Mucosa of descending colon (tissue), 3 donors: ENCODE data around the gene OLR1. TPM values are rescaled to one million over a fixed set of nuclear protein-coding genes. Genes with fewer than 3 reads are reported as not detected.

ENCODE experiments used
- ATAC-seq: fragments of 200-7000 bp; cut with Tn5 transposase; one replicate; pipeline ENCODE4 v1.9.1; 2020; ENCODE audit warnings: mild to moderate bottlenecking, moderate library complexity
- DNase-seq, 3 donors: peaks; one replicate each; pipeline ENCODE4 v3.0.0-alpha.2; 2020
- H3K36me3 ChIP-seq: fragments of 200-600 bp; one replicate; pipeline ENCODE4 v1.8.0; 2021; ENCODE audit warnings: low read depth, mild to moderate bottlenecking
- H3K4me1 ChIP-seq: fragments of 200-600 bp; one replicate; pipeline ENCODE4 v1.8.0; 2021; ENCODE audit warnings: low read depth, mild to moderate bottlenecking
- H3K4me3 ChIP-seq: fragments of 200-600 bp; one replicate; pipeline ENCODE4 v1.8.0; 2021; ENCODE audit warnings: mild to moderate bottlenecking
- H3K9me3 ChIP-seq: fragments of 200-600 bp; one replicate; pipeline ENCODE4 v1.8.0; 2021; ENCODE audit warnings: mild to moderate bottlenecking
- intact Hi-C, 2 donors: fragments of 100-400 bp; cut with DNase I in 1 of 2; cut with micrococcal nuclease in 1 of 2; formaldehyde crosslinking; loops; one replicate each; pipeline versions ENCODE4 v1.11.0 to v1.11.1; 2022; cut with DNase I, micrococcal nuclease
- total RNA-seq, 3 donors: library from RNA; stranded (reverse); fragmentation: NEBNext Ultra II Directional in 2 of 3; extraction: Animal tissue kit (Norgen Biotek cat#: 25700) in 2 of 3; gene quantifications; one replicate each; pipeline versions ENCODE4 v1.2.1 to v1.2.4, GENCODE V29; 2021 to 2023
- TF ChIP-seq, protein P1 (sequence below): fragments of 200-600 bp; IDR thresholded peaks from one replicate; pipeline ENCODE4 v1.8.0; 2022; ENCODE audit warnings: antibody characterized with exemption, mild to moderate bottlenecking
- donor health status: DM: no; HTN: no; CAD: no; lungs with moderate emphysema.
- donor health status: DM: no; HTN: no; CAD: no.
- donor health status: DM: no; HTN: yes; CAD: no.

Gene OLR1
- total RNA-seq, 3 donors from 2014 or later, result 0.63 TPM; not detected in 2

DNA sequence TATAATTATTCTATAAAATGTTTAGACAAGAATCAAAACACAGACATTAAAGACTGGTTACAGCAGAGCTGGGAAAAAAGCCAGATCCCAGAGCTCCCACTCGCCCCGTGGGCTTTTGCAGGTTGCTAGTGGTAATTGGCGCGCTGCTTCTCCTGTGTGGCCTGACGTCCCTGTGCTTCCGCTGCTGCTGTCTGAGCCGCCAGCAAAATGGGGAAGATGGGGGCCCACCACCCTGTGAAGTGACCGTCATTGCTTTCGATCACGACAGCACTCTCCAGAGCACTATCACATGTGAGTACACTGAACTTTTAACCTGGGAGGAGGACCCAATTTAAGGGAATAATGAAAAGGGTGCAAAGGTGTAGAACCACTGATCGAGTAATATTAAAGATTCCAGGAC is 14.4 kb upstream of the OLR1 start:
- peak; percentile 42 for ATAC-seq
- H3K36me3 ChIP-seq, result no peaks in the 10 kb centered on the region
- no peak overlapping the region for H3K4me3 ChIP-seq
- TF ChIP-seq, protein P1, sequence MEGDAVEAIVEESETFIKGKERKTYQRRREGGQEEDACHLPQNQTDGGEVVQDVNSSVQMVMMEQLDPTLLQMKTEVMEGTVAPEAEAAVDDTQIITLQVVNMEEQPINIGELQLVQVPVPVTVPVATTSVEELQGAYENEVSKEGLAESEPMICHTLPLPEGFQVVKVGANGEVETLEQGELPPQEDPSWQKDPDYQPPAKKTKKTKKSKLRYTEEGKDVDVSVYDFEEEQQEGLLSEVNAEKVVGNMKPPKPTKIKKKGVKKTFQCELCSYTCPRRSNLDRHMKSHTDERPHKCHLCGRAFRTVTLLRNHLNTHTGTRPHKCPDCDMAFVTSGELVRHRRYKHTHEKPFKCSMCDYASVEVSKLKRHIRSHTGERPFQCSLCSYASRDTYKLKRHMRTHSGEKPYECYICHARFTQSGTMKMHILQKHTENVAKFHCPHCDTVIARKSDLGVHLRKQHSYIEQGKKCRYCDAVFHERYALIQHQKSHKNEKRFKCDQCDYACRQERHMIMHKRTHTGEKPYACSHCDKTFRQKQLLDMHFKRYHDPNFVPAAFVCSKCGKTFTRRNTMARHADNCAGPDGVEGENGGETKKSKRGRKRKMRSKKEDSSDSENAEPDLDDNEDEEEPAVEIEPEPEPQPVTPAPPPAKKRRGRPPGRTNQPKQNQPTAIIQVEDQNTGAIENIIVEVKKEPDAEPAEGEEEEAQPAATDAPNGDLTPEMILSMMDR, result no peak
- DNase-seq, result peak in 2 of 3 donors; percentile 39 to 66
- intact Hi-C loops, result no loop called here
- H3K9me3 ChIP-seq, result no peaks in the 10 kb centered on the region
- H3K4me1 ChIP-seq, result peaks cover 2% of the 10 kb centered on the region

GRCh38 chr12:10184261-10184843 is 12.4 kb upstream of the OLR1 start:
- H3K36me3 ChIP-seq, result no peaks in the 10 kb centered on the region
- DNase-seq (no peak), ATAC-seq (peak; percentile 41)
- intact Hi-C loops, result no loop called here
- TF ChIP-seq, protein P1, result no peak
- peaks cover 2% of the 10 kb centered on the region for H3K4me1 ChIP-seq
- no peak overlapping the region for H3K4me3 ChIP-seq
- no peaks in the 10 kb centered on the region for H3K9me3 ChIP-seq

DNA sequence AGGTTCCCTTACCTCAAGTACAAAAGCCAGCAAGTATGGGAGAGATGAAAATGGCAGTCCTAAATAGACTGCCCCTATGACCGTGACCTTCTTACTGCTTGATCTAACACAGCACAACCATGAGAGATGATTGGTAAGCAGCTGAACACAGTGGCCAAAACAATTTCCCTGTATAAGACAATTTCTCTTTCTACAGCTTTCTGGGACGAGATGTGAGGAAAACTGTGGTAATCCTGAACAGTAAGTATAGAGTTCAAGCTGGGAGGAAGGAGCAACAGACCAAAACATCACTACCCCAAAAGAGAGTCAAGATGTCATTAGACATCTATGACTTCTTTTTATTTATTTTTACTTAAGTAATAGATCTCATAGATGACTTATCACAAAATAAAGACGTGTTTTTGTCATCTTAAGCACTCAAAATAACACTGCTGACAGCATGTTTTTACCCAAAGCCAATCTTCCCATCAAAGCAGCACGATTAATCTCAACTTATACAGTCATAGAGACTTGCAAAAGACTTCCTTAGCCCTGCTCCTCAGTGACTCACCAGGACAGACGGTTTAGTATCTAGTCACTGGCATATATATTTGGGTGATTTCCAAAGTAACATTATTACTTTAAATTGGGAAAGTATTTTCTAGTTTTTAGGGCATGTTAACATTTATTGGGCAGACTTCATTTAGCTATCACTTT is 10.6 kb upstream of the OLR1 start:
- DNase-seq (no peak), ATAC-seq (no peak)
- intact Hi-C loops, result no loop called here
- TF ChIP-seq, protein P1, result no peak
- Histone ChIP-seq H3K4me1 (peaks cover 2% of the 10 kb centered on the region), H3K36me3 (no peaks in the 10 kb centered on the region), H3K9me3 (no peaks in the 10 kb centered on the region), H3K4me3 (no peak overlapping the region)

- DNase-seq, result no peak
- no peak for ATAC-seq
- intact Hi-C loops, result no loop called here
- H3K36me3 ChIP-seq, result no peaks in the 10 kb centered on the region
- TF ChIP-seq, protein P1, result no peak
- H3K9me3 ChIP-seq, result no peaks in the 10 kb centered on the region
- peaks cover 8% of the 10 kb centered on the region for H3K4me1 ChIP-seq
- H3K4me3 ChIP-seq, result no peak overlapping the region
These were observed 7.8 kb upstream of the OLR1 start for GRCh38 chr12:10179776-10180181.

DNA sequence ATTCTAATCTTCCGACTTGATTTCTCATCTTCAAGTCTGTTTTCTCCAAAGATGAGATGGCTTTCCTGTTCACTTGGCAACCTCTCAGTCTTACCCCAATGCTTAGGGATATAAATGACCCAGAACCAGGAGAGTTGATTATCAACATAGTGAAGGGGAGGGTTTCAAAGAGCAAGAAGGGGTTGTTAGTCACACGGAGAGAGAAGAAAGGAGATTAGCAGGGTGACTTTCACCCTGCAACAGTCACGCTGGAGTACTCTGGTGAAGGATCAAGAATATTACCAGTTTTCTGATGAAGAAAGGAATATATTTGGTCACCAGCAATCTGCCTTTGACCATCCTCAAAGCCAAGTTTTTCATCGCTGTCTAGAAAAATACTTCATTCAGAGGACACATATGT is 6.9 kb upstream of the OLR1 start, which contains the start of gene TMEM52B:
TSS of gene TMEM52B (plus strand) at position 212 of the 400 bp plus-strand sequence. CDS start 543 bp downstream, outside the sequence.
- TF ChIP-seq, protein P1, result no peak
- no peak for DNase-seq
- intact Hi-C loops, result no loop called here
- no peak for ATAC-seq
- Histone ChIP-seq H3K4me3 (no peak within 1 kb of the TSS), H3K4me1 (peaks cover 7% of the 10 kb centered on the region), H3K36me3 (no peaks in the 10 kb centered on the region), H3K9me3 (no peaks in the 10 kb centered on the region)
